HG02943 (cell line): ENCODE measurements around the gene SAMM50.

ENCODE experiments used
- ATAC-seq: cut with Tn5 transposase; IDR thresholded peaks from one replicate; pipeline ENCODE4 v1.9.1; 2021; ENCODE audit warnings: mild to moderate bottlenecking, low read depth, moderate library complexity; ENCODE audit not compliant: unreplicated experiment

SAMM50 gene

GRCh38 chr22:43955040-43955882 lies at the start of gene SAMM50:
TSS of gene SAMM50 (plus strand) at chr22:43955442. CDS start at chr22:43955578, 136 bp downstream.
- ATAC-seq, result peak; percentile 91

- ATAC-seq, result no peak
These were observed 49.6 kb upstream of the SAMM50 start for GRCh38 chr22:43905681-43906080.

GRCh38 chr22:43909708-43910107 lies 45.5 kb upstream of the SAMM50 start:
- no peak for ATAC-seq

- no peak for ATAC-seq
These were observed 45.0 kb upstream of the SAMM50 start for GRCh38 chr22:43910178-43910695.

- no peak for ATAC-seq
These were observed 43.9 kb upstream of the SAMM50 start for GRCh38 chr22:43911351-43911750.

GRCh38 chr22:43917521-43917920 lies 37.7 kb upstream of the SAMM50 start:
- ATAC-seq, result no peak

GRCh38 chr22:43919106-43919973 lies 35.9 kb upstream of the SAMM50 start:
- ATAC-seq, result no peak

- ATAC-seq, result no peak
These were observed 33.9 kb upstream of the SAMM50 start for GRCh38 chr22:43921370-43921769.

- ATAC-seq, result no peak
These were observed 33.1 kb upstream of the SAMM50 start for GRCh38 chr22:43922123-43922522.

- ATAC-seq, result no peak
These were observed 32.1 kb upstream of the SAMM50 start for GRCh38 chr22:43923191-43923590.

GRCh38 chr22:43923631-43924464 lies 31.4 kb upstream of the SAMM50 start, which contains the start of gene PNPLA3:
TSS of gene PNPLA3 (plus strand) at chr22:43923805. CDS start at chr22:43923912, 107 bp downstream.
- no peak for ATAC-seq

- no peak for ATAC-seq
These were observed 30.4 kb upstream of the SAMM50 start for GRCh38 chr22:43924877-43925276.

GRCh38 chr22:43925433-43926348 lies 29.6 kb upstream of the SAMM50 start:
- no peak for ATAC-seq

- ATAC-seq, result no peak
These were observed 28.9 kb upstream of the SAMM50 start for GRCh38 chr22:43926349-43926710.

GRCh38 chr22:43928468-43928867 lies 26.8 kb upstream of the SAMM50 start:
- no peak for ATAC-seq

- ATAC-seq, result no peak
These were observed 26.3 kb upstream of the SAMM50 start for GRCh38 chr22:43928908-43929307.

GRCh38 chr22:43931771-43932170 lies 23.5 kb upstream of the SAMM50 start:
- no peak for ATAC-seq

GRCh38 chr22:43941449-43941848 lies 13.8 kb upstream of the SAMM50 start:
- ATAC-seq, result no peak
